MCF 10A (cell line): ENCODE data around the gene IL10. TPM values are rescaled to one million over a fixed set of nuclear protein-coding genes. Genes with fewer than 3 reads are reported as not detected.

ENCODE experiments used
- BruUV-seq: library from RNA; stranded (reverse); fragments of 400-500 nt; replicated peaks from 2 replicates; lab custom pipeline; 2021; lab: Mats Ljungman, UMichigan
- CTCF ChIA-PET: fragments of 300-600 bp; sonication (Branson Sonifier 250); formaldehyde crosslinking; extraction: SDS; loops from one replicate; lab custom pipeline; 2021; ENCODE audit warnings: antibody characterized with exemption, inconsistent platforms; lab: Yijun Ruan, JAX
- POLR2A ChIA-PET: fragments of 300-600, 350-650 bp; sonication (Branson Sonifier 250); formaldehyde crosslinking; extraction: SDS; loops from one replicate; lab custom pipeline; 2020; ENCODE audit warnings: antibody characterized with exemption, inconsistent platforms; lab: Yijun Ruan, JAX
- DNase-seq: peaks from one replicate; pipeline ENCODE4 v3.0.0-alpha.2; 2018; ENCODE audit not compliant: unreplicated experiment
- H3K27ac Mint-ChIP-seq: one replicate; pipeline ENCODE4 v1.8.0; 2022; ENCODE audit warnings: mild to moderate bottlenecking, low read depth, mixed read lengths; ENCODE audit not compliant: unreplicated experiment
- H3K27me3 Mint-ChIP-seq: one replicate; pipeline ENCODE4 v1.8.0; 2022; ENCODE audit warnings: mixed read lengths; ENCODE audit not compliant: insufficient read depth, unreplicated experiment
- H3K36me3 Mint-ChIP-seq: one replicate; pipeline ENCODE4 v1.8.0; 2022; ENCODE audit warnings: mild to moderate bottlenecking, moderate library complexity, mixed read lengths; ENCODE audit not compliant: insufficient read depth, unreplicated experiment
- H3K4me1 Mint-ChIP-seq: one replicate; pipeline ENCODE4 v1.8.0; 2022; ENCODE audit warnings: mixed read lengths; ENCODE audit not compliant: insufficient read depth, unreplicated experiment
- H3K4me3 Mint-ChIP-seq: one replicate; pipeline ENCODE4 v1.8.0; 2022; ENCODE audit warnings: mild to moderate bottlenecking, moderate library complexity, mixed read lengths; ENCODE audit not compliant: unreplicated experiment
- H3K9me3 Mint-ChIP-seq: one replicate; pipeline ENCODE4 v1.8.0; 2022; ENCODE audit warnings: mixed read lengths; ENCODE audit not compliant: unreplicated experiment
- intact Hi-C: fragments of 100-400 bp; cut with micrococcal nuclease; formaldehyde crosslinking; loops from 2 replicates; pipeline ENCODE4 v1.14.1; 2022
- total RNA-seq: library from RNA; stranded (reverse); gene quantifications from 2 replicates; pipeline ENCODE4 v1.2.3, GENCODE V29; 2022
- TF ChIP-seq, protein P1 (sequence below): fragments of 200-600 bp; IDR thresholded peaks from one replicate; pipeline ENCODE4 v1.8.0; 2022; ENCODE audit warnings: antibody characterized with exemption, mild to moderate bottlenecking; ENCODE audit not compliant: unreplicated experiment

The IL10 gene
- total RNA-seq, 1 experiment from 2014 or later, result not detected

DNA sequence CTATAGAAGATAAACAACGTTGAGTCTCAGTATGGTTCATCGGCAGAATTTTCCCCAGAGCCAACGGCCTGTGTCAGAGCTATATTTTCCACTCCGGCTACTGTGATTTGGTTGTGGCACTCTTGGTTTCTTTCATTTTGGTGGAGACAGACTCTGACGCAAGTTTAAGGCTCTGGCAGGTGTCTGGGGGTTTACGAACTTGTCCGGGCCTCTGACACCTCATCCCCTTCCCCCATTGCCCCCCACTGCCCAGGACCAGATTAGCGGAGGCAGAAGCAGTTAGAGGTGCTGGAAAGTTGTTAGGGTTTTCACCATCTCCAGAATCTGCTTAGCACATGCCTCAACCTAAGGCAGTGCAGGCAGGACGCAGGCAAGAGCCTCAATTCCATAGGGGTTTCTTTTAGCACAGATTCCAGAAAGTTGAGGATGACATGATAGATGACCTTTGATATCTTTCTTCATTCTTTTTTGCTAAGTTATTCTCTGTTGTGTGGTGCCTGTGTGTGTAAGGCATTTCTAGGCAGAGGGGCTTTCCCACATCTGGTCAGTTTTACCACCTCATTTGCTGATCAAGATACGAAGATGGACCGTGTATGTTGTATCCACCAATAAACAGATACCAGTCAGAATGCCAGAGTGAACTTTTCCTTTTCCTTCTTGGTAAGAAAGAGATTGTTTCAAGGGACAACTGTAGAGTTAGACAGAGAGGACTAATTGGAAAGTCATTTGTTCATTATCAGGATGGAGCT, 18.4 kb upstream of the IL10 start:
- Mint-ChIP-seq H3K4me1 (peaks cover 11% of the 10 kb centered on the region), H3K4me3 (no peak overlapping the region), H3K27me3 (peaks cover 32% of the 10 kb centered on the region), H3K36me3 (no peaks in the 10 kb centered on the region), H3K27ac (no peak overlapping the region), H3K9me3 (no peaks in the 10 kb centered on the region)
- intact Hi-C loops, result no loop called here
- no TSS peak for BruUV-seq
- DNase-seq, result no peak
- CTCF ChIA-PET, result interaction anchor here (0.9 to 5.2 kb wide), 4 partner anchors 19 to 122 kb away, joined by 3 to 24 read pairs (median 5); no protein-coding TSS in a partner anchor
- POLR2A ChIA-PET, result interaction anchor here (0.7 kb wide), 1 partner anchor 100 kb away, joined by 3 read pairs; no protein-coding TSS in a partner anchor
- TF ChIP-seq, protein P1, sequence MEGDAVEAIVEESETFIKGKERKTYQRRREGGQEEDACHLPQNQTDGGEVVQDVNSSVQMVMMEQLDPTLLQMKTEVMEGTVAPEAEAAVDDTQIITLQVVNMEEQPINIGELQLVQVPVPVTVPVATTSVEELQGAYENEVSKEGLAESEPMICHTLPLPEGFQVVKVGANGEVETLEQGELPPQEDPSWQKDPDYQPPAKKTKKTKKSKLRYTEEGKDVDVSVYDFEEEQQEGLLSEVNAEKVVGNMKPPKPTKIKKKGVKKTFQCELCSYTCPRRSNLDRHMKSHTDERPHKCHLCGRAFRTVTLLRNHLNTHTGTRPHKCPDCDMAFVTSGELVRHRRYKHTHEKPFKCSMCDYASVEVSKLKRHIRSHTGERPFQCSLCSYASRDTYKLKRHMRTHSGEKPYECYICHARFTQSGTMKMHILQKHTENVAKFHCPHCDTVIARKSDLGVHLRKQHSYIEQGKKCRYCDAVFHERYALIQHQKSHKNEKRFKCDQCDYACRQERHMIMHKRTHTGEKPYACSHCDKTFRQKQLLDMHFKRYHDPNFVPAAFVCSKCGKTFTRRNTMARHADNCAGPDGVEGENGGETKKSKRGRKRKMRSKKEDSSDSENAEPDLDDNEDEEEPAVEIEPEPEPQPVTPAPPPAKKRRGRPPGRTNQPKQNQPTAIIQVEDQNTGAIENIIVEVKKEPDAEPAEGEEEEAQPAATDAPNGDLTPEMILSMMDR, result no peak

DNA sequence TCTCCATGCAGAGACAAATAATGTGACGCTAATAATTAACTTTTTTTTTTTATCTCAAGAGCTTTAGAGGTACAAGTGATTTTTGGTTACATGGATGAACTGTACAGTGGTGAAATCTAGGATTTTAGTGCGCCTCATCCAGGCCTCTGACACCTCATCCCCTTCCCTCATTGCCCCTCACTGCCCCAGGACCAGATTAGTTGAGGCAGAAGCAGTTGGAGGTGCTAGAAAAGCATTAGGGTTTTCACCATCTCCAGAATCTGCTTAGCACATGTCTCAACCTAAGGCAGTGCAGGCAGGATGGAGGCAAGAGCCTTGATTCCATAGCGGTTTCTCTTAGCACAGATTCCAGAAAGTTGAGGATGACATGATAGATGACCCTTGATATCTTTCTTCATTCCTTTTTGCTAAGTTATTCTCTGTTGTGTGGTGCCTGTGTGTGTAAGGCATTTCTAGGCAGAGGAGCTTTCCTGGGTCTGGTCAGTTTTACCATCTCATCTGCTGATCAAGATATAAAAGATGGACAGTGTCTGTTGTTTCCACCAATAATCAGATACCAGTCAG, 16.3 kb upstream of the IL10 start:
- POLR2A ChIA-PET, result interaction anchor here (1.1 kb wide), 1 partner anchor 16 kb away, joined by 4 read pairs; no protein-coding TSS in a partner anchor
- Mint-ChIP-seq H3K27me3 (peaks cover 32% of the 10 kb centered on the region), H3K27ac (no peak overlapping the region), H3K4me1 (peaks cover 11% of the 10 kb centered on the region), H3K9me3 (no peaks in the 10 kb centered on the region), H3K36me3 (no peaks in the 10 kb centered on the region), H3K4me3 (no peak overlapping the region)
- BruUV-seq, result no TSS peak
- TF ChIP-seq, protein P1, result no peak
- DNase-seq, result no peak
- CTCF ChIA-PET, result interaction anchor here (0.6 to 5.2 kb wide), 7 partner anchors 10 to 1210 kb away, joined by 3 to 24 read pairs (median 5); no protein-coding TSS in a partner anchor
- intact Hi-C loops, result no loop called here

DNA sequence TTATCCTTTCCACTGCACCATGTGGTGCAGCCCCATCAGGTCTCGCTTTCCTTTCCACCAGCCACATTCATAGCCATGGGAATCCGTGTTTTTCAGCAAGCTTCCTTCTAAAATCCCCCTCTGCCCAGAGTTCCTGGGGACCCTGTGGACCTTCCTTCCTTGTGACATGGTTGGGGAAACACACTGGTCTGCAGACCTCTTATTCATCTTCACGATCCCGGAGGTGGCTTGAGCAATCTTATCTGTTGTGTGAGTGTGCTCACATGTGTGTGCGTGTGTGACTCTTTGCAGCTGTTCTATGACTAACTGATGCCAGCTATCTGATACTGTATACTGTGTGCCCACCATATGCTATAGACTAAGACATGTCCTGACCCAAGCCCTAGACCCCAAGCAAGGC, 15.6 kb upstream of the IL10 start:
- Mint-ChIP-seq H3K36me3 (no peaks in the 10 kb centered on the region), H3K9me3 (no peaks in the 10 kb centered on the region), H3K27me3 (peaks cover 32% of the 10 kb centered on the region), H3K4me3 (no peak overlapping the region), H3K4me1 (peaks cover 11% of the 10 kb centered on the region), H3K27ac (no peak overlapping the region)
- intact Hi-C loops, result no loop called here
- BruUV-seq, result no TSS peak
- TF ChIP-seq, protein P1, result no peak
- POLR2A ChIA-PET, result no interaction called here
- no peak for DNase-seq
- CTCF ChIA-PET, result interaction anchor here (0.8 to 5.2 kb wide), 5 partner anchors 11 to 124 kb away, joined by 4 to 24 read pairs (median 6); no protein-coding TSS in a partner anchor
